K562 (cell line): ENCODE data around the gene LTK. TPM values are rescaled to one million over a fixed set of nuclear protein-coding genes. Genes with fewer than 3 reads are reported as not detected.

ENCODE experiments used
- ATAC-seq: fragments of 200-7000 bp; cut with Tn5 transposase; 3 replicates; pipeline ENCODE4 v1.9.1; 2020; ENCODE audit warnings: moderate library complexity
- BruUV-seq: library from RNA; stranded (reverse); fragments of 400-500 nt; replicated peaks from 2 replicates; lab custom pipeline; 2021; lab: Mats Ljungman, UMichigan
- CTCF ChIA-PET: fragments of 300-600 bp; formaldehyde crosslinking; extraction: SDS; loops from one replicate; lab custom pipeline; 2021; ENCODE audit warnings: low intra/inter-chr PET ratio; lab: Yijun Ruan, JAX
- POLR2A ChIA-PET: fragments of 300-600, 350-650 bp; sonication (Branson Sonifier 250); formaldehyde crosslinking; extraction: SDS; loops from one replicate; lab custom pipeline; 2021; ENCODE audit warnings: antibody characterized with exemption, inconsistent platforms; lab: Yijun Ruan, JAX
- DNase-seq, 4 experiments: peaks; one replicate each; pipeline versions ENCODE4 v3.0.0 to v3.0.0-alpha.2; 2011 to 2018; ENCODE audit warnings: low spot score in 3 of 4, mixed read lengths in 3 of 4; ENCODE audit errors: extremely low read depth in 1 of 4
- FAIRE-seq: peaks from 2 replicates; lab custom pipeline; 2011; peaks lifted over from hg19 to GRCh38; lab: Jason Lieb, UNC
- H2AFZ ChIP-seq: 2 replicates; pipeline ENCODE4 v1.6.0; 2011; ENCODE audit warnings: low read depth, low read length, control low read depth, inconsistent platforms
- H3K27ac ChIP-seq: fragments of 200-600 bp; 3 replicates; pipeline ENCODE4 v1.8.0; 2011; ENCODE audit warnings: low read depth, mild to moderate bottlenecking, control low read depth, inconsistent platforms, low read length, moderate library complexity, mixed read lengths; ENCODE audit errors: extremely low read depth
- H3K27me3 ChIP-seq, 2 experiments: fragments of 300-600 bp in 1 of 2; 2 replicates in 1 of 2; 3 replicates in 1 of 2; pipeline versions ENCODE4 v1.6.0 to v1.8.0; 2011; ENCODE audit warnings: inconsistent platforms in 2 of 2, low read length in 2 of 2, mild to moderate bottlenecking in 1 of 2, mixed read lengths in 1 of 2, moderate library complexity in 1 of 2; ENCODE audit not compliant: control insufficient read depth in 2 of 2, insufficient read depth in 2 of 2
- H3K36me3 ChIP-seq: fragments of 300-600 bp; 3 replicates; pipeline ENCODE4 v1.8.0; 2011; ENCODE audit warnings: mild to moderate bottlenecking, low read length, inconsistent platforms; ENCODE audit not compliant: control insufficient read depth, insufficient read depth
- H3K4me1 ChIP-seq, 2 experiments: fragments of 200-600 bp in 1 of 2; replicated peaks in 1 of 2; 2 replicates in 1 of 2; 3 replicates in 1 of 2; pipeline versions ENCODE4 v1.5.1 to v1.8.0; 2011; ENCODE audit warnings: inconsistent platforms in 2 of 2, low read length in 2 of 2, mild to moderate bottlenecking in 1 of 2, mixed read lengths in 1 of 2, moderate library complexity in 1 of 2; ENCODE audit not compliant: control insufficient read depth in 2 of 2, insufficient read depth in 2 of 2
- H3K4me2 ChIP-seq: 2 replicates; pipeline ENCODE4 v1.6.1; 2011; ENCODE audit warnings: low read length, control low read depth, inconsistent platforms, mixed read lengths; ENCODE audit not compliant: insufficient read depth
- H3K4me3 ChIP-seq: fragments of 200-600 bp; sonication (generic), shearing (Covaris generic); 2 replicates; pipeline ENCODE4 v1.5.1; 2016; ENCODE audit warnings: control low read depth, inconsistent platforms
- H3K79me2 ChIP-seq: fragments of 200-600 bp; 3 replicates; pipeline ENCODE4 v1.8.0; 2011; ENCODE audit warnings: low read length, inconsistent platforms; ENCODE audit not compliant: control insufficient read depth, insufficient read depth
- H3K9ac ChIP-seq, 2 experiments: 2 replicates each; pipeline versions ENCODE4 v1.6.0 to v1.6.1; 2011; ENCODE audit warnings: low read depth in 2 of 2, low read length in 2 of 2, control low read depth in 1 of 2, inconsistent platforms in 1 of 2, mild to moderate bottlenecking in 1 of 2, mixed read lengths in 1 of 2; ENCODE audit not compliant: insufficient read depth in 1 of 2
- H3K9me1 ChIP-seq: one replicate; pipeline ENCODE4 v1.6.0; 2011; ENCODE audit warnings: inconsistent platforms, mild to moderate bottlenecking, low read length, moderate library complexity; ENCODE audit not compliant: control insufficient read depth, insufficient read depth
- H3K9me3 ChIP-seq: replicated peaks from 2 replicates; pipeline ENCODE4 v1.5.1; 2011; ENCODE audit warnings: low read depth, low read length, inconsistent platforms; ENCODE audit not compliant: control insufficient read depth, insufficient read depth
- H4K20me1 ChIP-seq: replicated peaks from 2 replicates; pipeline ENCODE4 v1.6.1; 2011; ENCODE audit warnings: low read length, inconsistent platforms, mixed read lengths; ENCODE audit not compliant: control insufficient read depth, insufficient read depth
- CBFA2T3 ChIP-seq: fragments of 450-650 bp; IDR thresholded peaks from 2 replicates; pipeline ENCODE4 v1.6.1; 2017
- CGGBP1 ChIP-seq: fragments of 250-450 bp; sonication (Bioruptor Pico); IDR thresholded peaks from 2 replicates; pipeline ENCODE4 v1.9.0; 2021; ENCODE audit warnings: mild to moderate bottlenecking
- CHD4 ChIP-seq: fragments of 200-600 bp; sonication (generic); IDR thresholded peaks from 3 replicates; pipeline ENCODE4 v1.6.1; 2012; ENCODE audit warnings: low read depth, mild to moderate bottlenecking, mixed read lengths, low read length, inconsistent platforms; ENCODE audit not compliant: insufficient read depth, insufficient replicate concordance, poor library complexity, severe bottlenecking
- CREBBP ChIP-seq: IDR thresholded peaks from one replicate; pipeline ENCODE4 v1.6.1; 2012; ENCODE audit warnings: low read depth, mild to moderate bottlenecking, control low read depth, inconsistent platforms, low read length
- FOSL1 ChIP-seq: fragments of 200-800 bp; sonication (Bioruptor generic); conservative IDR thresholded peaks from 2 replicates; pipeline ENCODE4 v1.6.1; 2016; ENCODE audit warnings: missing genetic modification characterization, missing compliant biosample characterization
- HNRNPLL ChIP-seq: fragments of 200-400 bp; formaldehyde crosslinking; IDR thresholded peaks from 2 replicates; pipeline ENCODE4 v1.6.1; 2017; ENCODE audit warnings: low read length, low read depth, mild to moderate bottlenecking; ENCODE audit not compliant: poor library complexity, severe bottlenecking
- SRSF9 ChIP-seq: fragments of 200-400 bp; formaldehyde crosslinking; IDR thresholded peaks from 2 replicates; pipeline ENCODE4 v1.6.1; 2017; ENCODE audit warnings: low read depth, low read length, borderline replicate concordance
- TCF15 ChIP-seq: fragments of 250-450 bp; sonication (Bioruptor Pico); IDR thresholded peaks from 2 replicates; pipeline ENCODE4 v1.8.0; 2022; ENCODE audit warnings: moderate library complexity, mild to moderate bottlenecking, inconsistent platforms
- TEAD2 ChIP-seq: fragments of 450-650 bp; IDR thresholded peaks from 2 replicates; pipeline ENCODE4 v1.6.1; 2016; ENCODE audit warnings: missing genetic modification characterization, control low read depth, missing compliant biosample characterization
- ZNF174 ChIP-seq: fragments of 250-450 bp; sonication (Bioruptor Pico); IDR thresholded peaks from 2 replicates; pipeline ENCODE4 v1.4.0; 2020; ENCODE audit warnings: mild to moderate bottlenecking
- ZNF76 ChIP-seq: fragments of 250-450 bp; sonication (Bioruptor Pico); IDR thresholded peaks from 2 replicates; pipeline ENCODE4 v1.4.0; 2020; ENCODE audit warnings: mild to moderate bottlenecking, moderate library complexity, borderline replicate concordance
- WGBS: fragments of 100-300 bp; shearing (Covaris generic); methylation state at CpG from one replicate; pipeline ENCODE4 v1.1.6; 2016; ENCODE audit warnings: low coverage, mixed read lengths; ENCODE audit not compliant: insufficient coverage; ENCODE audit errors: missing lambda C conversion rate; 5-methylcytosine and 5-hydroxymethylcytosine counted together
- in situ Hi-C: fragments of 300-500 bp; cut with MboI; formaldehyde crosslinking; loops from 4 replicates; pipeline ENCODE4 v1.15.0; 2018; ENCODE audit warnings: inconsistent platforms, mixed read lengths
- intact Hi-C: fragments of 100-400 bp; cut with micrococcal nuclease; formaldehyde crosslinking; loops from 2 replicates; pipeline ENCODE4 v1.14.2; 2022
- polyA plus RNA-seq, 8 experiments: library from polyadenylated mRNA; depleted of rRNA in 4 of 8; stranded (reverse) in 5 of 8; unstranded in 3 of 8; fragments of >200 nt; fragmentation: Nextera tagmentation in 2 of 8; fragmentation: Illumina TruSeq in 1 of 8; extraction: Ambion mirVana in 2 of 8; extraction: Trizol in 1 of 8; gene quantifications; 2 replicates each; pipeline versions ENCODE4 v1.2.1 to v1.2.3, GENCODE V29; 2011 to 2014; ENCODE audit warnings: inconsistent platforms in 1 of 8, missing spikeins in 1 of 8
- total RNA-seq, 7 experiments: library from RNA; depleted of rRNA in 6 of 7; stranded (reverse); fragments of >200 nt in 6 of 7; fragmentation: Illumina TruSeq in 2 of 7; extraction: Trizol in 2 of 7; gene quantifications; 2 replicates each; pipeline versions ENCODE4 v1.2.1 to v1.2.3, GENCODE V29; 2011 to 2021; ENCODE audit warnings: low replicate concordance in 1 of 7

LTK gene
- total and polyA plus RNA-seq, 9 of the 15 experiments (the other 6 are each of a cell fraction or from before 2014, with no cell fraction given) = 0.25 to 4.4 (median 1.8) TPM

GRCh38 chr15:41474941-41475340 lies 38.7 kb downstream of the LTK start:
- in situ Hi-C loops = loop anchor here (25.0 kb wide), 1 partner anchor 337 kb away; no protein-coding TSS in a partner anchor
- no peak for FAIRE-seq
- 93% methylated on average over 2 of the region's 2 CpGs for WGBS

More at GRCh38 chr15:41474941-41475340, 38.7 kb downstream of the LTK start:
- Histone ChIP-seq H3K79me2 (no peaks in the 10 kb centered on the region), H3K27me3 (no peaks in the 10 kb centered on the region), H3K9me1 (no peaks in the 10 kb centered on the region), H3K4me3 (no peak overlapping the region), H3K9me3 (no peaks in the 10 kb centered on the region), H3K4me2 (no peak overlapping the region), H3K9ac (no peak overlapping the region), H2AFZ (no peak overlapping the region), H3K36me3 (peaks cover 80% of the 10 kb centered on the region), H3K4me1 (peaks cover 0 to 10% of the 10 kb centered on the region in 2 experiments; a peak in 2 of 5 replicates), H3K27ac (no peak overlapping the region; the same call in 2 of the 3 replicates), H4K20me1 (no peaks in the 10 kb centered on the region)
- CTCF ChIA-PET = no interaction called here
- POLR2A ChIA-PET = interaction anchor here (0.6 to 1.8 kb wide), 4 partner anchors 9 to 236 kb away, joined by 3 to 7 read pairs (median 4); no protein-coding TSS in a partner anchor
- TF ChIP-seq CGGBP1 (CRISPR knock-in tag) (no peak), TCF15 (CRISPR knock-in tag) (no peak), SRSF9 (no peak), CBFA2T3 (no peak), TEAD2 (tag) (no peak), FOSL1 (no peak), ZNF76 (CRISPR knock-in tag) (no peak), CREBBP (no peak), CHD4 (no peak), ZNF174 (CRISPR knock-in tag) (no peak), HNRNPLL (no peak)
- BruUV-seq = no TSS peak
- DNase-seq (no peak), ATAC-seq (no peak)
- intact Hi-C loops = no loop called here
